ENCODE measurements around the gene SLC25A41.
A peak's percentile ranks its signal among the peaks of the same experiment; 100 is the strongest.
"Not testable (repeated sequence)": the region's sequence is repeated elsewhere in the genome, so short reads cannot be mapped to it uniquely, and the experiment has no call there.

Gene SLC25A41

DNA sequence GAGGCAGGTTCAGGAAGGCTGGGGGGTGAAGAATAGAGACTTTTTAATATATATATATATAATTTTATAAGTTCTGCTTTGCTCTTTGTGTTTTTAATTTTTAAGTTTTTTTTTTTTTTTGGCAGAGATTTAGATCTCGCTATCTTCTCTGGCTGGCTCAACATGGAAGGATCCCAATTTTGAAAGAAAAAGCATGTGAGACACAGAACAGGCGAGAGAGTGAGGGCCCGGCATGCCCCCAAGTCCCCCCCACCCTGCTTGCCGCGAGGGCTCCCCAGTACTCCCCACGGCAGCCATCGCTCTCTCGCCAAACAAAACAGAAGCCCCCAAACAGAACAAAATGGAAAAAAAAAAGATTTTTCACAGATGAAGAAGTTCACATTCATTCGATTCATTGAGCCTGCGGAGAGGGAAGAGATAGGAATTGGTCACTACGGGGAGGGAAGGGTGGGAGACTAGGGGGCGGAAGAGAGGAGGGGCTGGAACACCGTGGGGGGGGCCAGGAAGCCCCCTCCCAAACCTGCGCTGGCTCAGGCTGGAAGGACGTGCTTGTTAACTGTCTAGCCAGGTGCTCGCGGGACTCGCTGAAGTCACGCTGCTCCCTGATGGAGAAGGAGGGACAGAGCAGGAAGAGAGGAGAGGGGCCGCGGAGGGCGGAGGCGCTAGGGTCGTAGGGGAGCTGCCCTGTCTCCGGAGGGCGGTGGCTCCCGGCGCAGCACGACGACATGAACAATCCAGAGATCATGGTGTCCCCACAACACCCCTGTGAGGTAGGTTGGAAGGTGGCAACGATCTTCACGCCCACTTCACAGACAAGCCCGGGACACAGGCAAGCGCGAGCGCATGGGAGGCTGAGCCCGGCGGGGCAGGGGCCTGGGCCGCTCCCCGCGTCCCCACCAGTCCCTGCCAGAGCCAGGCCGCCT lies 19.6 kb downstream of the SLC25A41 start:
- no peak overlapping the region for H3K9ac ChIP-seq (ENCODE audit: low read depth, low read length)
- no peaks in the 10 kb centered on the region for H3K27me3 ChIP-seq (ENCODE audit: insufficient read depth, low read length)
- H3K9me3 ChIP-seq (ENCODE audit: insufficient read depth, low read depth, low read length), result no peaks in the 10 kb centered on the region
- no peak overlapping the region for H3K27ac ChIP-seq (ENCODE audit: low read length)
- H3K4me1 ChIP-seq (ENCODE audit: insufficient read depth, low read length), result no peaks in the 10 kb centered on the region
- peaks cover 55% of the 10 kb centered on the region for H3K36me3 ChIP-seq (ENCODE audit: insufficient read depth, low read depth, low read length)
- no peak overlapping the region for H3K4me3 ChIP-seq (ENCODE audit: low read length)

DNA sequence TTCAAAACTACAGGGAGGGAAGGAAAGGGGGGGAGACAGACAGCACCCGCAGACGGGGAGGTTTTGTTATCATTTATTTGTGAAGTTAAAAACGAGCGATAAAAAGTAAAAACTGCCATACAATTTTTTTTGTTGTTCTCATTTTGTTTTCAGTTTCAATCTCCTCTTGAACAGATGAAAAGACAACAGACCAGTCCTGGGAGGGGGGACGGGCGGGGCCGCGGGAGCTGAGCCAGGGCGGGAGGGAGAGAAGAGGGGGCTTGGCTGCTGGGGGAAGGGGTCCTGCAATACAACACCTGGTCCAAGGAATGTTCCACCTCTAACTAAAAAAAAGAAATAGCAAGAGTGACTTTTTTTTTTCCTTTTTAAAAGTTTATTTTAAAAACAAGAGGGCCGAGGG lies 20.3 kb downstream of the SLC25A41 start:
- Histone ChIP-seq H3K4me3 (ENCODE audit: low read length) (no peak overlapping the region), H3K27ac (ENCODE audit: low read length) (no peak overlapping the region), H3K9me3 (ENCODE audit: insufficient read depth, low read depth, low read length) (no peaks in the 10 kb centered on the region), H3K36me3 (ENCODE audit: insufficient read depth, low read depth, low read length) (peaks cover 48% of the 10 kb centered on the region), H3K4me1 (ENCODE audit: insufficient read depth, low read length) (no peaks in the 10 kb centered on the region), H3K27me3 (ENCODE audit: insufficient read depth, low read length) (no peaks in the 10 kb centered on the region), H3K9ac (ENCODE audit: low read depth, low read length) (no peak overlapping the region)

DNA sequence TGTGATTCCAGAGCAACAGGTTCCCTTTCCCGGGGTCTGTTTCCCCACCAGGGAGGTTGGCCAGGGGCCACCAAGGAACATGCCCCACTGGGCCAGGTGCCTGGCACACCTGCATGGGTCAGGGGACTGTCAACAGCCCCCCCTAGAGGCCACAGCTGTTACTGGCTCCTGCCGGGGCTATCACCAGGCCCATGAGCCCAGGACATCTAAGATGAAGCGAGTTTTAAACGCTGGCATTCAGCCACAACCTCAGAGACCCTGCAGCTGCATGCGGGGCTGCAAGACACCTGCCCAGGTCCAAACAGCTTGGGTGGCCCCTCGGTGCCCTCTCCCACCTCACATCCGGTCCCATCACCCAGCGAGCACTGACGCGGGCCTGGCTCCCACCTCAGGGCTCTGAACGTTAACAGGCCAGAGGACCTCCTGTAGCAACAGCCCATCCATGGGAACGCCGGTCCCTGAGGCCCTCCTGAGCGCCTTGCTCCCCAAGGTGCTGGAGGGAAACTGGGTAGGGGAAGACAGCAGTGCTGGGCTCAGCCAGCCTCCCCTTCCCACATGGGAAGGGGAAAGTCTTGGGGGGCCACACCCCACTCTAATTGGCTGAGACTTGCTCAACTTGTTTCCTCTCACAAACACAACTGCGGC lies 21.0 kb downstream of the SLC25A41 start:
- no peak overlapping the region for H3K4me3 ChIP-seq (ENCODE audit: low read length)
- H3K27ac ChIP-seq (ENCODE audit: low read length), result no peak overlapping the region
- H3K9me3 ChIP-seq (ENCODE audit: insufficient read depth, low read depth, low read length), result no peaks in the 10 kb centered on the region
- no peaks in the 10 kb centered on the region for H3K4me1 ChIP-seq (ENCODE audit: insufficient read depth, low read length)
- H3K9ac ChIP-seq (ENCODE audit: low read depth, low read length), result no peak overlapping the region; the same call in 1 of the 2 replicates
- H3K27me3 ChIP-seq (ENCODE audit: insufficient read depth, low read length), result no peaks in the 10 kb centered on the region
- peaks cover 41% of the 10 kb centered on the region for H3K36me3 ChIP-seq (ENCODE audit: insufficient read depth, low read depth, low read length)

DNA sequence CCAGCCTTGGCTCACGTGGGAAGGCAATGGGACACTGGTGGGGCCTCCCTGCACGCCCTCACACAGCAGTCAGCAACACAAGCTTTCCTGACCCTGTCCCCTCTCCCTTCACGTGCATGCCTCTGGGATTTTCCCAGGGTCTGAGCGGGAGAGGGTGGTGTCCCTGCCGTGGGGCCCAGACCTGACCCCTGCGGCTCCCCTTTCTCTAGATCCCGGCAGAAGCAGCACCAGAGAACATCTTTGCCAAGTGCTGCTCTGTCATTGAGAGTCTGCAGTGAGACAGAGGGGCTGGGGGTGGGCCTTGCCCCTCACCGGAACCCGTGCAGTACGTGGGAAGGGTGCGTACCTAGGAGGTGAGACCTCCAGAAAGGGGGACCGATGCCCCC lies 21.5 kb downstream of the SLC25A41 start:
- Histone ChIP-seq H3K27me3 (ENCODE audit: insufficient read depth, low read length) (no peaks in the 10 kb centered on the region), H3K4me1 (ENCODE audit: insufficient read depth, low read length) (no peaks in the 10 kb centered on the region), H3K9ac (ENCODE audit: low read depth, low read length) (no peak overlapping the region), H3K9me3 (ENCODE audit: insufficient read depth, low read depth, low read length) (no peaks in the 10 kb centered on the region), H3K4me3 (ENCODE audit: low read length) (no peak overlapping the region), H3K27ac (ENCODE audit: low read length) (no peak overlapping the region), H3K36me3 (ENCODE audit: insufficient read depth, low read depth, low read length) (peaks cover 35% of the 10 kb centered on the region)

DNA sequence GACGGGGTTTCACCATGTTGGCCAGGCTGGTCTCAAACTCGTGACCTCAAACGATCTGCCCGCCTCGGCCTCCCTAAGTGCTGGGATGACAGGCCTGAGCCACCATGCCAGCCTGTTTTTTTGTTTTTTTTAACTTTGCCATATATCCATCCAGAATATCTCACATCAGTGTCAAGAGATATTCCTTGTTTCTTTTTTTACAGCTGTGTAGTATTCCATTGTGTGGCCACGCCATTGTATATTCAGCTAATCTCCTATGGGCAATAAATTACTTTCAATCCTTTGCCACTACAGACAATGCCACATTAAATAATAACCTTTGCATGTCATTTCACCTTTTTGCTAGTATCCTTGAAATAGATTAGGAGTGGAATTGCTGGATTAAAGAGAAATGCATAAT lies 24.2 kb downstream of the SLC25A41 start:
- no peak overlapping the region for H3K27ac ChIP-seq (ENCODE audit: low read length)
- no peaks in the 10 kb centered on the region for H3K27me3 ChIP-seq (ENCODE audit: insufficient read depth, low read length)
- H3K9me3 ChIP-seq (ENCODE audit: insufficient read depth, low read depth, low read length), result no peaks in the 10 kb centered on the region
- peaks cover 10% of the 10 kb centered on the region for H3K36me3 ChIP-seq (ENCODE audit: insufficient read depth, low read depth, low read length)
- H3K4me3 ChIP-seq (ENCODE audit: low read length), result no peak overlapping the region
- H3K4me1 ChIP-seq (ENCODE audit: insufficient read depth, low read length), result no peaks in the 10 kb centered on the region
- H3K9ac ChIP-seq (ENCODE audit: low read depth, low read length), result no peak overlapping the region

DNA sequence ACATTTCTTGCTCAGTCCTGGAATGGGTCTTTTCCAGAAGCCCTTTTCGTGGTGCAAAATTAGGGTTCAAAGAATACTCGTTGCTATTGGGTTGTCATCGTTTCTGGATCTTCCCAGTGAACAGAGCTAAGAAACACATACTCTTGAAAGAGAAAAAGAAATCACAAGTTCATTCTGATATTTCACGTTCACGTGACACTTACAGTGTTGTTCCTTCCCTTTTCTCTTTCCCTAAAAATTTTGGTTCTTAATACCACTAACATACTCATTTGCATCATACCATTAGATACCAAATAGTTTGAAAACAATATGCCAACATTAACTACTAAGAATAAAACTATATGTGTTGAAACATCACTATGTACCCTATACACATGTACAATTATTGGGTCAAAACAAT lies 27.2 kb downstream of the SLC25A41 start:
- H3K4me3 ChIP-seq (ENCODE audit: low read length), result no peak overlapping the region
- no peaks in the 10 kb centered on the region for H3K36me3 ChIP-seq (ENCODE audit: insufficient read depth, low read depth, low read length)
- H3K27me3 ChIP-seq (ENCODE audit: insufficient read depth, low read length), result no peaks in the 10 kb centered on the region
- H3K9ac ChIP-seq (ENCODE audit: low read depth, low read length), result no peak overlapping the region
- H3K9me3 ChIP-seq (ENCODE audit: insufficient read depth, low read depth, low read length), result no peaks in the 10 kb centered on the region
- H3K4me1 ChIP-seq (ENCODE audit: insufficient read depth, low read length), result no peaks in the 10 kb centered on the region
- no peak overlapping the region for H3K27ac ChIP-seq (ENCODE audit: low read length)

DNA sequence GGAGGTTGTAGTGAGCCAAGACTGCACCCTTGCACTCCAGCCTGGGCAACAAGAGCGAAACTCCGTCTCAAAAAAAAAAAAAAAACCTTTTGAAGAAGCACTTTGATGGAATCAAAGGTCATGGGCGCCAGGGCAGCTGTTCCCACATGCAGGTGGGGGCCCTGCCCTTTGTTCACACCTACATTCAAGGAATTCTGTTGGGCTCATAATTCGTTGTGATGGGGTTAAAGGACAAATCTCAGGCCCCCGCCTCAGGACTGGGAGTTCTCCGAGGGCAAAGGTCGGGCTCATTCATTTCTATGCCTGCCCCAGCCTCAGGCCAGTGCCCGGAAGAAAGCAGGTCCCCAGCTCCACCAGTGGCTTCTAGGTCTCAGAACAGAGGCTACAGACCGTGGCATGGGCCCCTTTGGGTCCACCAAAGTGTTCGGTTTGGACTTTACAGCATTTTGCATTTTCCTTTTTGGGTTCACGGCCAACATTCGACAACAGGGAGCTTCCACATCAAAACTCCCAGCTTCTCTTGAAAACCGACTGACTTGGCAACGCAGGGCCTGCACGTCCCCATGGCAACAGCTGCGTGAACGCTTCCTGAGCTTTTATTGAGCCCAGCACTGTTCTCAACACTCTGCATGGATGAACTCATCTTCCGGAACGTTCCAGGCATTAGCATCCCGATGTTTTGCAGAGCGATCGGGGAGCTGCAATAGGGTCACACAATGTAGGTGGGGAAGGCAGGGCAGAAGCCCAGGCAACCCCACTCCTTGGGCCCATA lies 30.5 kb downstream of the SLC25A41 start:
- H3K4me1 ChIP-seq (ENCODE audit: insufficient read depth, low read length), result no peaks in the 10 kb centered on the region
- no peak overlapping the region for H3K4me3 ChIP-seq (ENCODE audit: low read length)
- no peak overlapping the region for H3K27ac ChIP-seq (ENCODE audit: low read length)
- H3K9me3 ChIP-seq (ENCODE audit: insufficient read depth, low read depth, low read length), result no peaks in the 10 kb centered on the region
- no peaks in the 10 kb centered on the region for H3K27me3 ChIP-seq (ENCODE audit: insufficient read depth, low read length)
- no peaks in the 10 kb centered on the region for H3K36me3 ChIP-seq (ENCODE audit: insufficient read depth, low read depth, low read length)
- H3K9ac ChIP-seq (ENCODE audit: low read depth, low read length), result no peak overlapping the region

DNA sequence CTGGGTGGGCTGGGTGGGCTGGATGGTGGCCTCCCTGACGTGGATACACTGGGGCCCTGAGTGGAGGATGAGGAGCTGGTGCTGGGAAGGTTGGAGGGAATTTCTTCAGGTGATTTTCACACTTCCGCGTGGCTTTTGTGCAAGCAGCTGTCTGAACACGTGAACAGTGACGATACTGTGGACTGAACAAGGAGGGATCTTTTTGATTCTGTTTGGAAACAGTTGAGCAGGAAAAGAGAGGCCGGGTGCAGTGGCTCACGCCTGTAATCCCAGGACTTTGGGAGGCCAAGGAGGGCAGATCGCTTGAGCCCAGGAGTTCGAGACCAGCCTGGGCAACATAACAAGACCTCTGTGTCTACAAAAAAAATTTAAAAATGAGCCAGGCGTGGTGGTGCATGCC lies 31.5 kb downstream of the SLC25A41 start:
- no peaks in the 10 kb centered on the region for H3K36me3 ChIP-seq (ENCODE audit: insufficient read depth, low read depth, low read length)
- H3K9me3 ChIP-seq (ENCODE audit: insufficient read depth, low read depth, low read length), result no peaks in the 10 kb centered on the region
- H3K4me3 ChIP-seq (ENCODE audit: low read length), result no peak overlapping the region
- H3K4me1 ChIP-seq (ENCODE audit: insufficient read depth, low read length), result no peaks in the 10 kb centered on the region
- no peaks in the 10 kb centered on the region for H3K27me3 ChIP-seq (ENCODE audit: insufficient read depth, low read length)
- H3K27ac ChIP-seq (ENCODE audit: low read length), result no peak overlapping the region
- no peak overlapping the region for H3K9ac ChIP-seq (ENCODE audit: low read depth, low read length)

DNA sequence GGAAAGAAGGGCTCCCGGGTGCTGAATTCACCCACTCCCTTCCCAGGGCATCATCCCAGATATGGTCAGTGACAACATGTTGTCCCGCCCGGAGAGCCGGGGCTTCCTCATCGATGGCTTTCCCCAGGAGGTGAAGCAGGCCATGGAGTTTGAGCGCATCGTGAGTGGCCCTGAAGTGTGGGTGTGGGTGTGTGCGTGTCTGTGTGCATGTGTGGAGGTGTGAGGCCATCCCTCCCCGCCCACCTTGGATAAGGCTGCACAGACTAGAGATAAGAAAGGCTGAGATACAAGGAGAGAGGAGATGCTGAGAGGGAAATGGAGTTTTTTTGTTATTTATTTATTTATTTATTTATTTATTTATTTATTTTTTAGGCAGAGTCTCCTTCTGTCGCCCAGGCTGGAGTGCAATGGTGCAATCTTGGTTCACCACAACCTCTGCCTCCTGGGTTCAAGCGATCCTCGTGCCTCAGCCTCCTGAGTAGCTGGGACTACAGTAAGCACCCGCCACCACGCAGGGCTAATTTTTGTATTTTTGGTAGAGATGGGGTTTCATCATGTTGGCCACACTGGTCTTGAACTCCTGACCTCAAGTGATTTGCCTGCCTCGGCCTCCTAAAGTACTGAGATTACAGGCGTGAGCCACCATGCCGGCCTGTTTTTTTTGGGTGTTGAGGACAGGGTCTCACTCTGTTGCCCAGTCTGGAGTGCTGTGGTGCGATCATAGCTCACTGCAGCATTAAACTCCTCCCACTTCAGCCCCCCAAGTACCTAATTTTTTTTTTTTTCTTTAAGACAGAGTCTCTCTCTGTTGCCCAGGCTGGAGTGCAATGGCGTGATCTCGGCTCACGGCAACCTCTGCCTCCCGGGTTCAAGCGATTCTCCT lies 33.3 kb downstream of the SLC25A41 start:
- not testable (repeated sequence) for H3K27me3 ChIP-seq (ENCODE audit: insufficient read depth, low read length); H3K4me3 ChIP-seq (ENCODE audit: low read length); H3K27ac ChIP-seq (ENCODE audit: low read length); H3K4me1 ChIP-seq (ENCODE audit: insufficient read depth, low read length); H3K36me3 ChIP-seq (ENCODE audit: insufficient read depth, low read depth, low read length); H3K9ac ChIP-seq (ENCODE audit: low read depth, low read length); H3K9me3 ChIP-seq (ENCODE audit: insufficient read depth, low read depth, low read length)

DNA sequence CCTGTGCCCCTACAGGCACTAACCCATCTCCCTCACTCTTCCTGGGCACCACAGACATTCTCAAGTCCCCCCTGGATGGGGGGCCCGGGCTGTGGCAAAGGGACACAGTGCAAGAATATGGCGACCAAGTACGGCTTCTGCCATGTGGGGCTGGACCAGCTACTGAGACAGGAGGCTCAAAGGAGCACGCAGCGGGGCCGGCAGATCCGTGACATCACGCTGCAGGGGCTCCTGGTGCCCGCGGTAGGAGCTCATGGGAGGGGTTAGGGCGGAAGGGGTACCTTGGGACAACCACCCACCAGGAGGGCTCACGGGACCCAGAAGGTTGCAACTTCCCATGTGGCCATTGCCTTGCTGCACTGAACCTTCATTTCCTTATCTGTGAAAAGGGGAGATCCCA lies 37.3 kb downstream of the SLC25A41 start:
- no peak overlapping the region for H3K27ac ChIP-seq (ENCODE audit: low read length)
- H3K27me3 ChIP-seq (ENCODE audit: insufficient read depth, low read length), result no peaks in the 10 kb centered on the region
- H3K9me3 ChIP-seq (ENCODE audit: insufficient read depth, low read depth, low read length), result no peaks in the 10 kb centered on the region
- peaks cover 4% of the 10 kb centered on the region for H3K4me1 ChIP-seq (ENCODE audit: insufficient read depth, low read length)
- H3K36me3 ChIP-seq (ENCODE audit: insufficient read depth, low read depth, low read length), result peaks cover 6% of the 10 kb centered on the region; the same call in 1 of the 2 replicates
- no peak overlapping the region for H3K4me3 ChIP-seq (ENCODE audit: low read length)
- no peak overlapping the region for H3K9ac ChIP-seq (ENCODE audit: low read depth, low read length)

DNA sequence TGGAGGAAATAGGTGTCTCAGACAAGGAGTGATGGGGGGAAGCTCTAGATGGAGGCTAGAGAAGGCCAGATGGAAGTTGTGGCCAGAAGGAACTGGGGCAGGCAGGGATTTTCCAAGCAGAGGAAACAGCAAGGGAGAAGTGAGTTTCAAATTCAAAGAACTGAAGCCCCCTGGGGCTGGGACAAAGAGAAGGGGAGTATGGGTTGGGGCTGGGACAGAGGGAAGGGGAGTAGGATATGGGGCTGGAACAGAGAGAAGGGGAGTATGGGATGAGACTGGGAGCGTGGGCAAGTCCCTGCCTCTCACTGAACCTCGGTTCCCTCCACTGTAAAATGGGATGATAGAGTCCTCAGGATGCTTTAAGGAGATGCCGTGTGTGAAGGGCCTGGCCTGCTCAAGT lies 38.7 kb downstream of the SLC25A41 start:
- Histone ChIP-seq H3K9ac (ENCODE audit: low read depth, low read length) (peak overlapping the region; percentile 92; the same call in 1 of the 2 replicates), H3K9me3 (ENCODE audit: insufficient read depth, low read depth, low read length) (no peaks in the 10 kb centered on the region), H3K27me3 (ENCODE audit: insufficient read depth, low read length) (no peaks in the 10 kb centered on the region), H3K4me3 (ENCODE audit: low read length) (peak overlapping the region; percentile 35; the same call in 1 of the 2 replicates), H3K36me3 (ENCODE audit: insufficient read depth, low read depth, low read length) (peaks cover 14% of the 10 kb centered on the region; the same call in 1 of the 2 replicates), H3K4me1 (ENCODE audit: insufficient read depth, low read length) (peaks cover 4% of the 10 kb centered on the region), H3K27ac (ENCODE audit: low read length) (peak overlapping the region; percentile 22)

Data from iPS-20b (cell line).